ENCODE measurements around the gene ZNF169.
"Not testable (repeated sequence)": the region's sequence is repeated elsewhere in the genome, so short reads cannot be mapped to it uniquely, and the experiment has no call there.

The ZNF169 gene

GRCh38 chr9:94303321-94303720 is 44.2 kb downstream of the ZNF169 start (continued):
- TF ChIP-seq ZNF530 (tag by site-specific recombination; IDR thresholded peaks at IDR 0.05; ENCODE audit: low read depth) (no peak), ZNF664 (tag by site-specific recombination; IDR thresholded peaks at IDR 0.05) (no peak), SALL2 (tag by site-specific recombination; IDR thresholded peaks at IDR 0.05; ENCODE audit: borderline replicate concordance) (no peak), ZBTB21 (tag by site-specific recombination; IDR thresholded peaks at IDR 0.05) (no peak), BCL11B (tag by site-specific recombination; IDR thresholded peaks at IDR 0.05; ENCODE audit: low read depth) (no peak), ZFHX2 (tag by site-specific recombination; conservative IDR thresholded peaks at IDR 0.05) (no peak)

- H3K36me3 ChIP-seq (ENCODE audit: control insufficient read depth in 2 of 2, insufficient read depth in 1 of 2, low read length in 2 of 2); CTCF ChIA-PET; H3K27ac ChIP-seq (ENCODE audit: extremely low read depth, low read depth, low read length); H3K9me3 ChIP-seq (ENCODE audit: control insufficient read depth, insufficient read depth, low read depth, low read length); POLR2A ChIA-PET; H3K4me3 ChIP-seq (ENCODE audit: low read depth, low read length); H3K4me1 ChIP-seq (ENCODE audit: control insufficient read depth, insufficient read depth, low read length): not testable (repeated sequence)
Measured at GRCh38 chr9:94315034-94315984, 56.2 kb downstream of the ZNF169 start.

- H3K4me3 ChIP-seq (ENCODE audit: low read depth, low read length); H3K9me3 ChIP-seq (ENCODE audit: control insufficient read depth, insufficient read depth, low read depth, low read length); H3K36me3 ChIP-seq (ENCODE audit: control insufficient read depth in 2 of 2, insufficient read depth in 1 of 2, low read length in 2 of 2); POLR2A ChIA-PET; H3K4me1 ChIP-seq (ENCODE audit: control insufficient read depth, insufficient read depth, low read length); CTCF ChIA-PET; H3K27ac ChIP-seq (ENCODE audit: extremely low read depth, low read depth, low read length): not testable (repeated sequence)
Measured at GRCh38 chr9:94316236-94316635, 57.1 kb downstream of the ZNF169 start.

GRCh38 chr9:94317949-94318657 is 59.0 kb downstream of the ZNF169 start:
- H3K36me3 ChIP-seq (ENCODE audit: control insufficient read depth in 2 of 2, insufficient read depth in 1 of 2, low read length in 2 of 2); H3K27ac ChIP-seq (ENCODE audit: extremely low read depth, low read depth, low read length); POLR2A ChIA-PET; H3K4me3 ChIP-seq (ENCODE audit: low read depth, low read length); H3K9me3 ChIP-seq (ENCODE audit: control insufficient read depth, insufficient read depth, low read depth, low read length); H3K4me1 ChIP-seq (ENCODE audit: control insufficient read depth, insufficient read depth, low read length); CTCF ChIA-PET: not testable (repeated sequence)

- H3K4me3 ChIP-seq (ENCODE audit: low read depth, low read length); H3K4me1 ChIP-seq (ENCODE audit: control insufficient read depth, insufficient read depth, low read length); H3K27ac ChIP-seq (ENCODE audit: extremely low read depth, low read depth, low read length); H3K9me3 ChIP-seq (ENCODE audit: control insufficient read depth, insufficient read depth, low read depth, low read length); H3K36me3 ChIP-seq (ENCODE audit: control insufficient read depth in 2 of 2, insufficient read depth in 1 of 2, low read length in 2 of 2); POLR2A ChIA-PET: not testable (repeated sequence)
- CTCF ChIA-PET = interaction anchor here (0.6 kb wide), 1 partner anchor 729 kb away, joined by 3 read pairs; no protein-coding TSS in a partner anchor
Measured at GRCh38 chr9:94322342-94322940, 63.3 kb downstream of the ZNF169 start.

GRCh38 chr9:94323153-94323798 is 64.2 kb downstream of the ZNF169 start:
- H3K4me1 ChIP-seq (ENCODE audit: control insufficient read depth, insufficient read depth, low read length); H3K27ac ChIP-seq (ENCODE audit: extremely low read depth, low read depth, low read length); H3K36me3 ChIP-seq (ENCODE audit: control insufficient read depth in 2 of 2, insufficient read depth in 1 of 2, low read length in 2 of 2); H3K4me3 ChIP-seq (ENCODE audit: low read depth, low read length); H3K9me3 ChIP-seq (ENCODE audit: control insufficient read depth, insufficient read depth, low read depth, low read length); POLR2A ChIA-PET: not testable (repeated sequence)
- CTCF ChIA-PET = interaction anchor here (0.6 kb wide), 1 partner anchor 728 kb away, joined by 3 read pairs; no protein-coding TSS in a partner anchor

GRCh38 chr9:94325583-94325982 is 66.5 kb downstream of the ZNF169 start:
- POLR2A ChIA-PET; H3K4me3 ChIP-seq (ENCODE audit: low read depth, low read length); H3K27ac ChIP-seq (ENCODE audit: extremely low read depth, low read depth, low read length); CTCF ChIA-PET; H3K4me1 ChIP-seq (ENCODE audit: control insufficient read depth, insufficient read depth, low read length); H3K36me3 ChIP-seq (ENCODE audit: control insufficient read depth in 2 of 2, insufficient read depth in 1 of 2, low read length in 2 of 2); H3K9me3 ChIP-seq (ENCODE audit: control insufficient read depth, insufficient read depth, low read depth, low read length): not testable (repeated sequence)

- POLR2A ChIA-PET; H3K36me3 ChIP-seq (ENCODE audit: control insufficient read depth in 2 of 2, insufficient read depth in 1 of 2, low read length in 2 of 2); H3K27ac ChIP-seq (ENCODE audit: extremely low read depth, low read depth, low read length); CTCF ChIA-PET; H3K4me3 ChIP-seq (ENCODE audit: low read depth, low read length); H3K9me3 ChIP-seq (ENCODE audit: control insufficient read depth, insufficient read depth, low read depth, low read length); H3K4me1 ChIP-seq (ENCODE audit: control insufficient read depth, insufficient read depth, low read length): not testable (repeated sequence)
Measured at GRCh38 chr9:94328544-94328943, 69.4 kb downstream of the ZNF169 start, which contains the start of gene NUTM2F. Gene NUTM2F, minus strand, starts transcription at chr9:94328644. Its CDS starts 21 bp downstream, at chr9:94328623.

- H3K27ac ChIP-seq (ENCODE audit: extremely low read depth, low read depth, low read length); H3K9me3 ChIP-seq (ENCODE audit: control insufficient read depth, insufficient read depth, low read depth, low read length); H3K4me3 ChIP-seq (ENCODE audit: low read depth, low read length); H3K36me3 ChIP-seq (ENCODE audit: control insufficient read depth in 2 of 2, insufficient read depth in 1 of 2, low read length in 2 of 2); H3K4me1 ChIP-seq (ENCODE audit: control insufficient read depth, insufficient read depth, low read length); CTCF ChIA-PET: not testable (repeated sequence)
- POLR2A ChIA-PET = interaction anchor here (0.7 kb wide), 1 partner anchor 1270 kb away, joined by 3 read pairs; no protein-coding TSS in a partner anchor
Measured at GRCh38 chr9:94336445-94336844, 77.3 kb downstream of the ZNF169 start.

All from HEK293 (cell line).